ENCODE data around the gene NRXN2. TPM values are rescaled to one million over a fixed set of nuclear protein-coding genes. Genes with fewer than 3 reads are reported as not detected.

Gene NRXN2
- total RNA-seq, 2 donors from 2014 or later = 0.85 to 1.4 TPM

- no peak for DNase-seq (ENCODE audit: low spot score)
- Histone ChIP-seq H3K9me3 (no peaks in the 10 kb centered on the region), H3K4me1 (no peaks in the 10 kb centered on the region), H3K27ac (no peak overlapping the region), H3K36me3 (no peaks in the 10 kb centered on the region), H3K4me3 (no peak overlapping the region), H3K27me3 (no peaks in the 10 kb centered on the region)
- TF ChIP-seq CTCF (IDR thresholded peaks at IDR 0.05) = no peak
These were observed 41.8 kb downstream of the NRXN2 start for GRCh38 chr11:64681171-64681570.

GRCh38 chr11:64679846-64680245 lies 43.2 kb downstream of the NRXN2 start:
- Histone ChIP-seq H3K36me3 (no peaks in the 10 kb centered on the region), H3K4me1 (peaks cover 0 to 13% of the 10 kb centered on the region in 2 donors)

GRCh38 chr11:64677441-64678023 lies 45.5 kb downstream of the NRXN2 start:
- no peak overlapping the region for H3K4me3 ChIP-seq
- H3K27me3 ChIP-seq = no peaks in the 10 kb centered on the region
- peaks cover 0 to 15% of the 10 kb centered on the region in 2 donors for H3K4me1 ChIP-seq
- no peak for DNase-seq (ENCODE audit: low spot score)
- no peaks in the 10 kb centered on the region for H3K9me3 ChIP-seq
- no peaks in the 10 kb centered on the region for H3K36me3 ChIP-seq
- no peak for TF ChIP-seq CTCF (IDR thresholded peaks at IDR 0.05)
- no peak overlapping the region for H3K27ac ChIP-seq

More at GRCh38 chr11:64679846-64680245, 43.2 kb downstream of the NRXN2 start:
- no peaks in the 10 kb centered on the region for H3K27me3 ChIP-seq
- TF ChIP-seq CTCF (IDR thresholded peaks at IDR 0.05) = no peak
- no peak overlapping the region for H3K4me3 ChIP-seq
- H3K27ac ChIP-seq = no peak overlapping the region
- no peak for DNase-seq (ENCODE audit: low spot score)
- H3K9me3 ChIP-seq = no peaks in the 10 kb centered on the region

- no peak for TF ChIP-seq CTCF (IDR thresholded peaks at IDR 0.05)
- no peak for DNase-seq (ENCODE audit: low spot score)
These were observed 46.8 kb downstream of the NRXN2 start for GRCh38 chr11:64676261-64676615.

GRCh38 chr11:64675450-64676260 lies 47.3 kb downstream of the NRXN2 start:
- no peak for TF ChIP-seq CTCF (IDR thresholded peaks at IDR 0.05)
- Histone ChIP-seq H3K27ac (peak overlapping the region; percentile 19 to 35), H3K4me1 (peaks cover 0 to 15% of the 10 kb centered on the region in 2 donors), H3K4me3 (no peak overlapping the region), H3K36me3 (no peaks in the 10 kb centered on the region), H3K27me3 (no peaks in the 10 kb centered on the region), H3K9me3 (no peaks in the 10 kb centered on the region)
- peak; percentile 86 for DNase-seq (ENCODE audit: low spot score)

More at GRCh38 chr11:64676261-64676615, 46.8 kb downstream of the NRXN2 start:
- Histone ChIP-seq H3K27me3 (no peaks in the 10 kb centered on the region), H3K27ac (no peak overlapping the region), H3K36me3 (no peaks in the 10 kb centered on the region), H3K9me3 (no peaks in the 10 kb centered on the region), H3K4me3 (no peak overlapping the region), H3K4me1 (peaks cover 0 to 15% of the 10 kb centered on the region in 2 donors)

Measured in right atrium auricular region (tissue), 2 donors.